OCI-LY1 (cell line): Measurements from ENCODE around the gene SLC4A5.
A peak's percentile ranks its signal among the peaks of the same experiment; 100 is the strongest.

ENCODE experiments used
- H2AFZ ChIP-seq: fragments of 200-600 bp; sonication (generic), shearing (Covaris generic); 2 replicates; pipeline ENCODE4 v1.6.0; 2014; ENCODE audit warnings: antibody characterized with exemption, mild to moderate bottlenecking, low read length
- H3F3A ChIP-seq: fragments of 200-600 bp; sonication (generic), shearing (Covaris generic); 2 replicates; pipeline ENCODE4 v1.6.0; 2014; ENCODE audit warnings: mild to moderate bottlenecking, antibody characterized with exemption, low read length, moderate library complexity; ENCODE audit not compliant: insufficient read depth
- H3K27ac ChIP-seq: fragments of 200-600 bp; sonication (generic); 2 replicates; pipeline ENCODE4 v1.5.1; 2014; ENCODE audit warnings: low read length, mixed run types, mild to moderate bottlenecking, low read depth; ENCODE audit not compliant: poor library complexity, severe bottlenecking
- H3K27me3 ChIP-seq: fragments of 200-600 bp; sonication (generic); 2 replicates; pipeline ENCODE4 v1.6.0; 2014; ENCODE audit warnings: antibody characterized with exemption, mild to moderate bottlenecking, low read length, moderate library complexity; ENCODE audit not compliant: insufficient read depth
- H3K36me3 ChIP-seq: fragments of 200-600 bp; sonication (generic); 2 replicates; pipeline ENCODE4 v1.6.1; 2014; ENCODE audit warnings: mild to moderate bottlenecking, antibody characterized with exemption, low read length, moderate library complexity, mixed read lengths; ENCODE audit not compliant: insufficient read depth
- H3K4me1 ChIP-seq: fragments of 200-600 bp; sonication (generic); 2 replicates; pipeline ENCODE4 v1.5.1; 2014; ENCODE audit warnings: mild to moderate bottlenecking, low read length, moderate library complexity; ENCODE audit not compliant: insufficient read depth, severe bottlenecking
- H3K4me2 ChIP-seq: fragments of 200-600 bp; sonication (generic), shearing (Covaris generic); 2 replicates; pipeline ENCODE4 v1.6.1; 2014; ENCODE audit warnings: low read length
- H3K4me3 ChIP-seq: fragments of 200-600 bp; sonication (generic); 2 replicates; pipeline ENCODE4 v1.5.1; 2014; ENCODE audit warnings: low read length, low read depth, mild to moderate bottlenecking, mixed read lengths; ENCODE audit not compliant: poor library complexity, severe bottlenecking
- H3K79me2 ChIP-seq: fragments of 200-600 bp; shearing (Covaris generic); 2 replicates; pipeline ENCODE4 v1.6.1; 2016; ENCODE audit warnings: mixed run types, low read length, mixed read lengths; ENCODE audit not compliant: insufficient read depth
- H3K9ac ChIP-seq: fragments of 200-600 bp; sonication (generic), shearing (Covaris generic); 2 replicates; pipeline ENCODE4 v1.6.1; 2014; ENCODE audit warnings: mild to moderate bottlenecking, low read length, mixed read lengths
- H3K9me2 ChIP-seq: fragments of 200-600 bp; sonication (generic), shearing (Covaris generic); 2 replicates; pipeline ENCODE4 v1.6.1; 2014; ENCODE audit warnings: low read depth, mild to moderate bottlenecking, low read length, mixed read lengths
- H3K9me3 ChIP-seq: fragments of 200-600 bp; shearing (Covaris generic); 2 replicates; pipeline ENCODE4 v1.6.1; 2014; ENCODE audit warnings: low read length, mixed read lengths
- H4K20me1 ChIP-seq: fragments of 200-600 bp; sonication (generic), shearing (Covaris generic); 2 replicates; pipeline ENCODE4 v1.6.0; 2016; ENCODE audit warnings: mild to moderate bottlenecking, low read length; ENCODE audit not compliant: insufficient read depth
- CTCF ChIP-seq: fragments of 200-600 bp; sonication (generic), shearing (Covaris generic); IDR thresholded peaks from 2 replicates; pipeline ENCODE4 v1.5.1; 2017; ENCODE audit warnings: mild to moderate bottlenecking, antibody characterized with exemption, low read length, moderate library complexity, mixed read lengths
- EZH2 ChIP-seq: fragments of 200-600 bp; sonication (generic), shearing (Covaris generic); IDR thresholded peaks from 2 replicates; pipeline ENCODE4 v1.8.0; 2017; ENCODE audit warnings: borderline replicate concordance, mixed run types, mild to moderate bottlenecking, antibody characterized with exemption, low read length, moderate library complexity, mixed read lengths

The SLC4A5 gene

GRCh38 chr2:74290466-74291217, 52.6 kb downstream of the SLC4A5 start:
- H3K9ac ChIP-seq: no peak overlapping the region; the same call in 1 of the 2 replicates
- TF ChIP-seq EZH2 (no peak), CTCF (no peak)
- H4K20me1 ChIP-seq: no peaks in the 10 kb centered on the region
- H3K9me3 ChIP-seq: no peaks in the 10 kb centered on the region
- no peaks in the 10 kb centered on the region for H3K27me3 ChIP-seq
- H3K9me2 ChIP-seq: no peaks in the 10 kb centered on the region
- H3K27ac ChIP-seq: peak overlapping the region; percentile 41
- peak overlapping the region; percentile 23; the same call in 1 of the 2 replicates for H3K4me2 ChIP-seq
- H3K4me1 ChIP-seq: peaks cover 17% of the 10 kb centered on the region
- no peaks in the 10 kb centered on the region for H3F3A ChIP-seq
- H3K36me3 ChIP-seq: no peaks in the 10 kb centered on the region
- no peaks in the 10 kb centered on the region for H3K79me2 ChIP-seq
- no peak overlapping the region for H2AFZ ChIP-seq
- no peak overlapping the region for H3K4me3 ChIP-seq

GRCh38 chr2:74290066-74290465, 53.1 kb downstream of the SLC4A5 start:
- H3K4me2 ChIP-seq: peak overlapping the region; percentile 23; the same call in 1 of the 2 replicates
- no peaks in the 10 kb centered on the region for H4K20me1 ChIP-seq
- H3K4me1 ChIP-seq: peaks cover 17% of the 10 kb centered on the region
- no peaks in the 10 kb centered on the region for H3F3A ChIP-seq
- no peak overlapping the region for H3K27ac ChIP-seq
- no peaks in the 10 kb centered on the region for H3K9me2 ChIP-seq
- no peak overlapping the region; the same call in 1 of the 2 replicates for H3K9ac ChIP-seq
- H3K79me2 ChIP-seq: no peaks in the 10 kb centered on the region
- no peaks in the 10 kb centered on the region for H3K9me3 ChIP-seq
- H3K27me3 ChIP-seq: no peaks in the 10 kb centered on the region
- H3K36me3 ChIP-seq: no peaks in the 10 kb centered on the region
- H3K4me3 ChIP-seq: no peak overlapping the region
- no peak overlapping the region for H2AFZ ChIP-seq
- TF ChIP-seq CTCF (no peak), EZH2 (no peak)

- Histone ChIP-seq H3K9me2 (no peaks in the 10 kb centered on the region), H4K20me1 (no peaks in the 10 kb centered on the region), H2AFZ (no peak overlapping the region), H3K4me3 (no peak overlapping the region), H3K79me2 (no peaks in the 10 kb centered on the region), H3K4me1 (peaks cover 17% of the 10 kb centered on the region), H3K9me3 (no peaks in the 10 kb centered on the region), H3K9ac (no peak overlapping the region), H3K27ac (no peak overlapping the region), H3K27me3 (no peaks in the 10 kb centered on the region), H3K36me3 (no peaks in the 10 kb centered on the region), H3K4me2 (no peak overlapping the region), H3F3A (no peaks in the 10 kb centered on the region)
- TF ChIP-seq EZH2: no peak
- no peak for TF ChIP-seq CTCF
Measured at GRCh38 chr2:74286725-74287124, 56.5 kb downstream of the SLC4A5 start.
